Activated CD4-positive, alpha-beta T cell treated with anti-CD3 and anti-CD28 coated beads for 4 hours (primary cell): ENCODE results near the gene C20orf144.

Experiments used
- DNase-seq, 2 donors: peaks; one replicate each; pipeline ENCODE4 v3.0.0-alpha.2; 2020

The C20orf144 gene

GRCh38 chr20:33677991-33678702, 16.0 kb downstream of the C20orf144 start:
- DNase-seq: no peak

- no peak for DNase-seq
These were observed 17.8 kb downstream of the C20orf144 start for GRCh38 chr20:33679758-33680485.

- DNase-seq: no peak
These were observed 18.6 kb downstream of the C20orf144 start for GRCh38 chr20:33680686-33681085.

GRCh38 chr20:33681288-33681687, 19.2 kb downstream of the C20orf144 start:
- DNase-seq: no peak

GRCh38 chr20:33681728-33682353, 19.7 kb downstream of the C20orf144 start:
- no peak for DNase-seq

GRCh38 chr20:33684533-33685327, 22.6 kb downstream of the C20orf144 start:
- DNase-seq: no peak

- no peak for DNase-seq
These were observed 23.4 kb downstream of the C20orf144 start for GRCh38 chr20:33685328-33686099.

GRCh38 chr20:33686100-33686983, 24.2 kb downstream of the C20orf144 start, which contains the start of gene E2F1:
TSS of gene E2F1 (minus strand) at chr20:33686385. CDS start at chr20:33686264, 121 bp downstream.
- DNase-seq: peak; percentile 92

- no peak for DNase-seq
These were observed 24.8 kb downstream of the C20orf144 start for GRCh38 chr20:33686984-33687366.

GRCh38 chr20:33687370-33687915, 25.3 kb downstream of the C20orf144 start:
- DNase-seq: no peak

- DNase-seq: no peak
These were observed 26.1 kb downstream of the C20orf144 start for GRCh38 chr20:33687993-33688937.

GRCh38 chr20:33688938-33689424, 26.9 kb downstream of the C20orf144 start:
- DNase-seq: no peak

- DNase-seq: no peak
These were observed 27.4 kb downstream of the C20orf144 start for GRCh38 chr20:33689493-33689892.

- peak; percentile 31 to 44 for DNase-seq
These were observed 27.8 kb downstream of the C20orf144 start for GRCh38 chr20:33689973-33690372.

- no peak for DNase-seq
These were observed 31.2 kb downstream of the C20orf144 start for GRCh38 chr20:33693289-33693688.

- no peak for DNase-seq
These were observed 31.9 kb downstream of the C20orf144 start for GRCh38 chr20:33693741-33694638.

- DNase-seq: no peak
These were observed 32.5 kb downstream of the C20orf144 start for GRCh38 chr20:33694639-33695012.

GRCh38 chr20:33696448-33696847, 34.3 kb downstream of the C20orf144 start:
- no peak for DNase-seq
